ENCODE data around the gene SYNPR.

- TF ChIP-seq CTCF (IDR thresholded peaks at IDR 0.05): no peak
- TF ChIP-seq E2F4 (CRISPR knock-in tag; IDR thresholded peaks at IDR 0.05; ENCODE audit: borderline replicate concordance, low read depth): no peak
- TF ChIP-seq ZNF423 (CRISPR knock-in tag; IDR thresholded peaks at IDR 0.05): no peak
- no peak for TF ChIP-seq OVOL2 (CRISPR knock-in tag; IDR thresholded peaks at IDR 0.05; ENCODE audit: borderline replicate concordance)
- TF ChIP-seq CREB1 (CRISPR knock-in tag; IDR thresholded peaks at IDR 0.05): no peak
- TF ChIP-seq ZNF512 (CRISPR knock-in tag; IDR thresholded peaks at IDR 0.05; ENCODE audit: borderline replicate concordance): no peak
- no peak for TF ChIP-seq ATF2 (CRISPR knock-in tag; IDR thresholded peaks at IDR 0.05; ENCODE audit: borderline replicate concordance, low read depth)
These were observed 298.7 kb downstream of the SYNPR start for GRCh38 chr3:63576846-63577245.

All from WTC11 (cell line).